Keratinocyte (primary cell): Measurements from ENCODE around the gene FIGN. TPM values are rescaled to one million over a fixed set of nuclear protein-coding genes. Genes with fewer than 3 reads are reported as not detected.

ENCODE experiments used
- DNase-seq: peaks from one replicate; pipeline ENCODE4 v3.0.0-alpha.2; 2011; ENCODE audit warnings: low read depth, missing footprints, low spot score
- FAIRE-seq: peaks from 2 replicates; lab custom pipeline; 2011; peaks lifted over from hg19 to GRCh38; lab: Jason Lieb, UNC
- H2AFZ ChIP-seq: 2 replicates; pipeline ENCODE4 v1.6.0; 2012; ENCODE audit warnings: low read length, control low read depth, inconsistent platforms; ENCODE audit not compliant: control insufficient read depth
- H3K27ac ChIP-seq: 2 replicates; pipeline ENCODE4 v1.5.1; 2011; ENCODE audit warnings: low read length; ENCODE audit not compliant: control insufficient read depth, insufficient read depth
- H3K27me3 ChIP-seq: 3 replicates; pipeline ENCODE4 v1.6.0; 2011; ENCODE audit warnings: low read length; ENCODE audit not compliant: control insufficient read depth, insufficient read depth; ENCODE audit errors: extremely low read depth
- H3K36me3 ChIP-seq, 2 experiments: 2 replicates in 1 of 2; 3 replicates in 1 of 2; pipeline ENCODE4 v1.5.1; 2011; ENCODE audit warnings: low read length in 2 of 2, mild to moderate bottlenecking in 1 of 2; ENCODE audit not compliant: control insufficient read depth in 2 of 2, insufficient read depth in 2 of 2; ENCODE audit errors: extremely low read depth in 1 of 2
- H3K4me1 ChIP-seq: 3 replicates; pipeline ENCODE4 v1.5.1; 2011; ENCODE audit warnings: low read length; ENCODE audit not compliant: control insufficient read depth, insufficient read depth; ENCODE audit errors: extremely low read depth
- H3K4me2 ChIP-seq: 3 replicates; pipeline ENCODE4 v1.6.0; 2011; ENCODE audit warnings: low read depth, low read length; ENCODE audit not compliant: control insufficient read depth, insufficient read depth; ENCODE audit errors: extremely low read depth
- H3K4me3 ChIP-seq, 3 experiments: fragments of 200-600 bp in 1 of 3; sonication (generic) in 1 of 3; 2 replicates in 2 of 3; 3 replicates in 1 of 3; pipeline ENCODE4 v1.5.1; 2011 to 2016; ENCODE audit warnings: low read length in 3 of 3, mild to moderate bottlenecking in 3 of 3, control low read depth in 2 of 3, inconsistent platforms in 1 of 3, low read depth in 1 of 3, mixed read lengths in 1 of 3, mixed run types in 1 of 3, moderate library complexity in 1 of 3; ENCODE audit not compliant: control insufficient read depth in 2 of 3, insufficient read depth in 2 of 3; ENCODE audit errors: extremely low read depth in 1 of 3
- H3K79me2 ChIP-seq: 2 replicates; pipeline ENCODE4 v1.6.0; 2012; ENCODE audit warnings: low read length; ENCODE audit not compliant: control insufficient read depth, insufficient read depth
- H3K9ac ChIP-seq: 3 replicates; pipeline ENCODE4 v1.6.0; 2011; ENCODE audit warnings: low read length; ENCODE audit not compliant: control insufficient read depth, insufficient read depth; ENCODE audit errors: extremely low read depth
- H3K9me1 ChIP-seq: 3 replicates; pipeline ENCODE4 v1.6.0; 2011; ENCODE audit warnings: low read length; ENCODE audit not compliant: control insufficient read depth, insufficient read depth; ENCODE audit errors: extremely low read depth
- H3K9me3 ChIP-seq: 2 replicates; pipeline ENCODE4 v1.5.1; 2012; ENCODE audit warnings: low read depth, low read length; ENCODE audit not compliant: control insufficient read depth
- H4K20me1 ChIP-seq: 3 replicates; pipeline ENCODE4 v1.6.0; 2011; ENCODE audit warnings: low read length; ENCODE audit not compliant: control insufficient read depth, insufficient read depth; ENCODE audit errors: extremely low read depth
- EZH2 ChIP-seq: IDR thresholded peaks from one replicate; pipeline ENCODE4 v1.6.1; 2012; ENCODE audit warnings: inconsistent platforms, mild to moderate bottlenecking, low read length, moderate library complexity
- dilution Hi-C: fragments of 300-500 bp; cut with MboI; formaldehyde crosslinking; loops from one replicate; pipeline ENCODE4 v1.7.0; 2020; ENCODE audit warnings: low sequenced_read_pairs; ENCODE audit not compliant: extremely low pct_ligation_motif_present
- polyA plus RNA-seq, 5 experiments: library from polyadenylated mRNA; depleted of rRNA in 3 of 5; stranded (reverse) in 3 of 5; stranded (forward) in 1 of 5; unstranded in 1 of 5; fragments of >200 nt; gene quantifications; 1 replicate in 1 of 5; 2 replicates in 3 of 5; 3 replicates in 1 of 5; pipeline versions ENCODE4 v1.2.1 to v1.2.3, GENCODE V29; 2011 to 2012; ENCODE audit warnings: missing spikeins in 2 of 5, low read depth in 1 of 5, low replicate concordance in 1 of 5
- TF ChIP-seq, protein P1 (sequence below), 3 experiments: IDR thresholded peaks in 1 of 3; conservative IDR thresholded peaks in 1 of 3; optimal IDR thresholded peaks in 1 of 3; 2 replicates in 2 of 3; 3 replicates in 1 of 3; pipeline versions ENCODE3 to v1.5.1; 2011; ENCODE audit warnings: low read length in 3 of 3, mild to moderate bottlenecking in 3 of 3, moderate library complexity in 2 of 3, control low read depth in 1 of 3, inconsistent platforms in 1 of 3; ENCODE audit not compliant: insufficient read depth in 2 of 3; ENCODE audit errors: extremely low read depth in 1 of 3

The FIGN gene
- polyA plus RNA-seq, 1 donor (not counting 4 experiments of a cell fraction or from before 2014, with no cell fraction given): 2.9 TPM

- Histone ChIP-seq H3K36me3 (no peaks in the 10 kb centered on the region), H3K27ac (no peak overlapping the region), H3K9me3 (no peaks in the 10 kb centered on the region), H3K4me3 (no peak overlapping the region), H3K79me2 (peaks cover 14% of the 10 kb centered on the region), H3K27me3 (no peaks in the 10 kb centered on the region), H3K9me1 (peaks cover 3% of the 10 kb centered on the region), H3K9ac (no peak overlapping the region), H3K4me2 (peak overlapping the region; percentile 14), H4K20me1 (no peaks in the 10 kb centered on the region), H3K4me1 (peaks cover 14% of the 10 kb centered on the region), H2AFZ (no peak overlapping the region)
- dilution Hi-C loops: no loop called here
- no peak for TF ChIP-seq EZH2
- TF ChIP-seq, protein P1, sequence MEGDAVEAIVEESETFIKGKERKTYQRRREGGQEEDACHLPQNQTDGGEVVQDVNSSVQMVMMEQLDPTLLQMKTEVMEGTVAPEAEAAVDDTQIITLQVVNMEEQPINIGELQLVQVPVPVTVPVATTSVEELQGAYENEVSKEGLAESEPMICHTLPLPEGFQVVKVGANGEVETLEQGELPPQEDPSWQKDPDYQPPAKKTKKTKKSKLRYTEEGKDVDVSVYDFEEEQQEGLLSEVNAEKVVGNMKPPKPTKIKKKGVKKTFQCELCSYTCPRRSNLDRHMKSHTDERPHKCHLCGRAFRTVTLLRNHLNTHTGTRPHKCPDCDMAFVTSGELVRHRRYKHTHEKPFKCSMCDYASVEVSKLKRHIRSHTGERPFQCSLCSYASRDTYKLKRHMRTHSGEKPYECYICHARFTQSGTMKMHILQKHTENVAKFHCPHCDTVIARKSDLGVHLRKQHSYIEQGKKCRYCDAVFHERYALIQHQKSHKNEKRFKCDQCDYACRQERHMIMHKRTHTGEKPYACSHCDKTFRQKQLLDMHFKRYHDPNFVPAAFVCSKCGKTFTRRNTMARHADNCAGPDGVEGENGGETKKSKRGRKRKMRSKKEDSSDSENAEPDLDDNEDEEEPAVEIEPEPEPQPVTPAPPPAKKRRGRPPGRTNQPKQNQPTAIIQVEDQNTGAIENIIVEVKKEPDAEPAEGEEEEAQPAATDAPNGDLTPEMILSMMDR (optimal IDR thresholded peaks at IDR 0.05 in 1 of 3, IDR thresholded peaks at IDR 0.05 in 1 of 3, conservative IDR thresholded peaks at IDR 0.05 in 1 of 3; ENCODE audit: extremely low read depth in 1 of 3, insufficient read depth in 2 of 3, low read length in 3 of 3): no peak
- FAIRE-seq (no peak), DNase-seq (no peak)
Measured at GRCh38 chr2:163733301-163733938, 2.4 kb downstream of the FIGN start.

DNA sequence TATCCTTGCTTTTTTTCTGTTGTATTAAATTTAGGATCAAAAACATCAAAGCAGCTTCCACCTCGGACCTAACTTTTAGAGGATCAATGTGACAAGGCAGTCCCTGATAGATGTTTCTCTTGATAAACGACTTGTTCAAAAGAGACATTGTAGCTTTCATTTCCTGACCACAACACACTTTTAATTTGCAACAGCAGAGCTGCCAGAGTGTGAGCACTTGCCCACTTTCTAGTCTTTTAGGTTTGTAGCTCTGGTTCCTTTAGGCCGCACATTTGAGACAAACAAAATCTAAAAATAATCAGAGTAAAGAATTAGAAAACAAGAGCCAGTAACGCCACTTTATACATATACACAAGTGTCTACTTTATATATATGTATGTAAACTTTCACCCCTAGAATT is 3.1 kb downstream of the FIGN start:
- dilution Hi-C loops: no loop called here
- no peaks in the 10 kb centered on the region for H4K20me1 ChIP-seq
- FAIRE-seq (no peak), DNase-seq (no peak)
- TF ChIP-seq EZH2: no peak
- TF ChIP-seq, protein P1 (optimal IDR thresholded peaks at IDR 0.05 in 1 of 3, IDR thresholded peaks at IDR 0.05 in 1 of 3, conservative IDR thresholded peaks at IDR 0.05 in 1 of 3; ENCODE audit: extremely low read depth in 1 of 3, insufficient read depth in 2 of 3, low read length in 3 of 3): no peak
- H3K9me1 ChIP-seq: peaks cover 3% of the 10 kb centered on the region
- H3K79me2 ChIP-seq: peaks cover 14% of the 10 kb centered on the region
- no peaks in the 10 kb centered on the region for H3K36me3 ChIP-seq
- no peak overlapping the region for H3K4me2 ChIP-seq
- H3K4me1 ChIP-seq: peaks cover 14% of the 10 kb centered on the region
- H3K9me3 ChIP-seq: no peaks in the 10 kb centered on the region
- H3K27me3 ChIP-seq: no peaks in the 10 kb centered on the region
- H3K27ac ChIP-seq: no peak overlapping the region
- H3K9ac ChIP-seq: no peak overlapping the region
- H3K4me3 ChIP-seq: no peak overlapping the region
- no peak overlapping the region for H2AFZ ChIP-seq
